GM18867 (cell line): ENCODE data around the gene RAP1A.
"Not testable (repeated sequence)": the region's sequence is repeated elsewhere in the genome, so short reads cannot be mapped to it uniquely, and the experiment has no call there.

ENCODE experiments used
- ATAC-seq: cut with Tn5 transposase; IDR thresholded peaks from one replicate; pipeline ENCODE4 v1.9.1; 2021; ENCODE audit warnings: mild to moderate bottlenecking, moderate library complexity; ENCODE audit not compliant: unreplicated experiment

Gene RAP1A

DNA sequence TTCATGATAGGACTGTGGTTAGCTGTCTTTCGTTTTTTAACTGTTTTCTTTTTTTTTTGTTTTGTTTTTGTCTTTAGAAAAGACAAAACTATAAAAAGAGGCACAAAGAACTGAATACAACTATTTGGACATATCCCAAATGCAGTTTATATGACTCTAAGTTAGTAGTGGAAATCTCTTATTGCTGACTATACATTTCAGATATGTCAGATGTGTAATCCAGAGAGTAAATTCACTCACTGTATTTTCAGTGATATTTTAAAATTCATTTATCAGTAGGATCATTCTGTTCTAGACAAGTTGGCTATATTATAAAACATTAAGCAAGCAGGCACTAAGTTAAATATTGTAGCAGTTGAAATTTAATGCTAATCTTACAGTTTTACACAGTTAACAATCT is 5.7 kb downstream of the RAP1A start:
- ATAC-seq, result no peak

DNA sequence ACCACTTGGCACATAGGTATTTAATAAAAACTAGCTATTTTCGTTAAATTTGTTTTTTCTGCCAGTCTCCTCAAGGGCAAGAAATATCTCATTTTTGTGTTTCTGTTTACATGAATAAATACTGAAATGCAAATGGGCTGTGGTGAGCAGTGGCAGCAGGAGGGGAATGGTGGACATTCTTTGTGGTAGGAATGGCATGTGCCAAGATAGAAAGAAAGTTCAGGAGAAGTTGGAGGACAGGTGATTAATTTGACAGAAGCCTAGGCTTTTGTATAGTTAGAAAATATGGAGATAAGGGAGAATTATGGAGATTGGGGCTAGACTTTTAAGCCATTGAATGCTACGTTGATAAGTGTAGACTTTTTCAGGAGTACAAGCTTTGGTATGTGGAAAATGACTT is 8.6 kb downstream of the RAP1A start:
- no peak for ATAC-seq

DNA sequence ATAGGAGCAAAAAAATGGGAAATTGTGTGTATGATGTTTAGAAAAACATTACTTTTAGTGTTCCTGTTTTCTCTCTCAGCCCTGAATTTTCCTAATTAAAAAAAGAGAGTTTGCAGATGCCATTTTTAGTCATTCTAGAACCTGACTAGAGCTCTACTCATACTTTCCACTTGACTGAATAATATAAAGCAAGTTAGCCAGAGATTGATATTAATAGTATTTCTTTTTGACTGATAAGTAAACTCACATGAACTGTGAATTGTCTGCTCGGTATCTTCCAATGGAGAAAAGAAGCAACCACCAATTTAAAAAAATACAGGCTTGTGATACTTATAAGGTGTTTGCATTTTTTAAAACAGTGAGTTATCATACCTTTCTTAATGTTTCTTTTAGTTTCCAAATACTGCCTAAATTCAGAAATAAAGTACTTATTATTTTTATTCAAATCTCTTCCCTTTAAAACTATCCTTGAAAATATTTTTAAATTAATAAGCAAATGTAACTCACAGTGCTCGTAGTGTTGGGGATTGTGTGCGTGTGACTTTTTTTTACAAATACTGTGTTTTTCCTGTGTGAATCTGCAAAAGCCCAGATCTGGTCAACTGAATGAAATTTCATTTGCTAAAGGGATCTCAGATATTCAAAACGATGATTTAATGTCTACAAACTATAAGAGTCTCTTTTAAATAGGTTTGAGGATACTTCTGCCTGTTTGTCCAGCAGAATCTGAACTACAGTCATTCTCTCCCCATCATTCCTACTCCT is 9.8 kb downstream of the RAP1A start:
- no peak for ATAC-seq

DNA sequence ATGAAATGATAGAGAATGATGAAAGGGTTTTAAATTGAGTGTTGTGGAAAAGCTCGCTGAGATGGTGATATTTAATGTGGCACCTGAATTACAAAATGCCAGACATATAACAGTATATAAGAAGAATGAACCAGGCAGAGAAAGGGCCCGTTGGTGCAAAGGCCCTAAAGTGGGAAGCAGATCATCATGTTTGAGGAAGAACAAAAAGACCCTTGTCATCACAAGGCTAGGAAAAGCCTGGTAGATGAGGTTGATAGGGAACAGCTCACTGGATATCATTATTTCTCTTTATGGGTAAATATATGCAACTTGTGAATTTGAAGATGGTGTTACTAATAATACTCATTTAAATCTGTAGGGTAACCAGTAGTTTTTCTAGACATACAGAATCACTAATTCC is 11.0 kb downstream of the RAP1A start:
- ATAC-seq, result no peak

DNA sequence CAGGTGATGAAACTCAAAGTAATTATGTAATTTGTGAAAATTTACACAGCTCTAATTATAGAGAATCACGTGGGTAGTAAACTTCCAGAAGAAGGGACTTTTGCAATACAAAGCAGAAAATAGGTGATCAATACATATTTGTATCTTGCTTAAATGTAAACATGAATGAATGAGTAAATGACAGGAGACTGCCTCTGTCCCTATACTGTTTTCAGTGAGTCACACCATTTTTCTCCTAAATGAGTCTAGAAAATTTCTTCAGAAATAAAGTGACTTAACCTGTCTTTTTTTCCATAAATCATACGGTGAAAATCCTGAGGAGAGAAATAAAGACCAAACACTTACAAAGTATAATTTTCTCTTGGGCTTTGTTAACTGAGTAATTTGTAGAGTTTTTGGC is 11.9 kb downstream of the RAP1A start:
- ATAC-seq, result no peak

DNA sequence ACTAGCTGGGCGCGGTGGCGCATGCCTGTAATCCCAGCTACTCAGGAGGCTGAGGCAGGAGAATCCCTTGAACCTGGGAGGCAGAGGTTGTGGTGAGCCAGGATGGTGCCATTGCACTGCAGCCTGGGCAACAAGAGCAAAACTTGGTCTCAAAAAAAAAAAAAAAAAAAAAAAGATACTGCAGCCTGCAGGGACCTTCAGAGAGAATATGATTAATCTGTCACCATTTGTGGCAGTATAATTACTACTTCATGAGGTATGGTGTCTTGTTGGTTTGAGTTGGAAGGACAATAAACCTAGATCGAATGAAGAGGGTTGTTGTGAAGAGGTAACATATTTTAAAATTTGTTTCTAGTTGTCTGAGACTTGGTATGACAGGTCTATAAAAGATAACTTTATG is 13.2 kb downstream of the RAP1A start:
- not testable (repeated sequence) for ATAC-seq

DNA sequence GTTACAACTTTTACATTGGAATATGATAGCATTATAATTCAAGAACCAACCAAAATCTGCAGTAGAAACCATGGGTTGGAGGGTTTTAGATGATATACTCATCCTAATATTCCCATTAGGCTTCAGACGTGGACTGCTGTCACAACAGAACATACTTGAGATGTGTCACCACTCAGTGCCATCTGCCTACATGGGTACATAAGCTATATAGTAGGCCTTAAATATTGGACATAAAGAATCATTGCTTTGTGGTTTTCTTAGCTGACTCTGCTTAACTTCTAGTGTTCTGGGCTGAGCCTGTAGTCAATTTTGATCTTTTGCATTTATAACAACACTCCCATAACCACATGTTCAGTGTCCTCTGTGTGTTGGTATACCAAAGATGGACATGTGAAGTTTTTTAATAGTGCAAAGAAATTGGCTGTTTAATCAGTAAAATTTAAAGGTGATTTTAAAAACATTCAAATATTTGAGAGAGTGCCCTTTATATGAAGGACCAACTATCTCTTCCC is 14.2 kb downstream of the RAP1A start:
- ATAC-seq, result no peak

DNA sequence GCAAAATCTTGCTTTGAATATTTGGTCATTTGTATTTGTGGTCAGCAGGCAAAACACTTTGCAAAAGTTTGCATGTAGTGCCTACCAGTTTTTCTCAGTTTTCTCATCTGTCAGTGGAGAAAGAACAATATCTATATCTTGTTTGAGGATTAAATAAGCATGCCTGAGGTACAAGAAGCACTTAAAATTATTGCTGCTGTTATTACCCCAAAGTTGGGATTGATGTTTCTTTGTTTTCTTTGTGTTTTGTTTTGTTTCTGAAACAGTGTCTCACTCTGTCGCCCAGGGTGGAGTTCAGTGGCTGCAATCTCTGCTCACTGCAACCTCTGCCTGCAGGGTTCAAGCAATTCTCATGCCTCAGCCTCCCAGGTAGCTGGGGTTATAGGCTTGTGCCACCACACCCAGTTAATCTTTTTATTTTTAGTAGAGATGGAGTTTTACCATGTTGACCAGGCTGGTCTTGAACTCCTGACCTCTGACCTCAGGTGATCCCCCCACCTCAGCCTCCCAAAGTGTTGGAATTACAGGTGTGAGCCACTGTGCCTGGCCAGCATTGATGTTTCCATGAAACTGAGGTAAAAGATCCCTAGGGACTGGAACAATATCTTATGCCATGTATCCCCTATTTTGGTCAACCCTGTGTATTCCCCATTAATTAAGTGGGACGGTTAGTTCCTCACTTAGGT is 15.9 kb downstream of the RAP1A start:
- no peak for ATAC-seq

DNA sequence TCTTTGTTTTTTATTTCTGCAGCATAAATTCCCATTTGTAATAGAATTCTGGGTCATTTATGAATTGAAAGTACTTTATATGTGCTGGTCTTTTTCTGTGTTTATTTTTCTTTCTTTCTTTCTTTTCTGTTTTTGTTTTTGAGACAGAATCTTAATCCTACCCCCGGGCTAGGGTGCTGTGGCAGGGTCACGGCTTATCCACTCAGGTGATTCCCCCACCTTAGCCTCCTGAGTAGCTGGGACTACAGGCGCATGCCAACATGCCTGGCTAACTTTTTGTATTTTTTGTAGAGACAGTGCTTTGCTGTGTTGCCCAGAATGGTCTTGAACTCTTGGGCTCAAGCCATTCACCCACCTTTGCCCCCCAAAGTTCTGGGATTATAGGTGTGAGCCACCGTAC is 18.7 kb downstream of the RAP1A start:
- ATAC-seq, result no peak

DNA sequence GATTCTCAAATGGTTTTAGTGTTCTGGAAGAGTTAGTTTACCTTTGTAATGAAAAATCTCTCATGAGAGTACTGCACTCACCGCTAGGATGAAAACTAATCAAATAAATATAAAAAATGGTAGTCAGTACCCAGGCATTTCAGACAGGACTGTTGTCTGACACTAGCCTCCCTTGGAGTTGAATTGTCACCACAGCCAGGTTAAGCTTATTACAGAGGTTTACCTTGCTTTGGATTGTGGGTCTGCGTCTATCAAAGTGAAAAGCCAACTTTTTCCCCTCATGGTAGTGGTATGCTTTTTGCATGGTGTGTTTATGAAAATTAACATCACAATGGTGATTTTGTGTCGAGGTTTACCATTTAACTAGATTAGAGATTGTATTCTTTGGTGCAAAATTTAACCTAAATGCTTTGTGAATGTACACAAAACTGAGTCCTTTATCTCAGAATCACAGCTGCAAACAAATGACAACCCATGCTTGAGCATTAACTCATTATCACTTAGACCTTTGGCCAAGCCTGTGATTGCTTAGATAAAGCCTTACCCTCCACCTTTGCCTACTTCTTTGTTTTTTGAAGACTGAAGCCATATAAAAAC is 20.1 kb downstream of the RAP1A start:
- ATAC-seq, result no peak

DNA sequence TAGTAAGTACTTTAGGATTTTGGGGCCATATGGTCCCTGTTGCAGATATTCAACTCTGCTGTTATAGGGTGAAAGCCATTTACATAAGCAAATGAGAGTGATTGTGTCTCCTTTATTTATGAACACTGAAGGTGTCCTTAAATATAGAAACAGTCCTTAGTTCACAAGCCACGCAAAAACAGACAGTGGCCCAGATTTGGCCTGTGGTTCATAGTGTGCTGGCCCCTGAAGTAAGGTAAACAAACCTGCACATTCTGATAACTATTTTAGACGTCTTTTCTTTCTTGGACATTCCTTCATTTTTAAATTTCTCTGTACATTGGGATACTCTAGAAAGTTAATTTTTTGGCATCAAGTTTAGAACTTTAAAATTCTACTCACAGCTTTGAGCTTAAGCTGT is 23.5 kb downstream of the RAP1A start:
- ATAC-seq, result no peak

DNA sequence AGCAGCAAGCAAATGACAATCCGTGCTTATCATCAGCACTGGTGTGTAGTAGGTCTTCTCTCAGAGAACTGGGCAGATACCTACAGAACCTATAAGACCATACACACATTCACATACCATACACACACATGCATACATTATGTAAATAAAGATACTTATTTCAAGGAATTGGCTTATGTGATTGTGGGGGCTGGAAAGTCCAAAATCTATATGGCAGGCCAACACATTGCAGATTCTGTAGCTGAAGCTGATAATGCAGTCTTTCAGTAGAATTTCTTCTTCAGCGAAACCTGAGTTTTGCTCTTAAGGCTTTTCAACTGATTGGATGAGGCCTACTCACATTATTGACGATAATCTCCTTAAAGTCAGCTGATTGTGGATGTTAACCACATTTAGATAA is 24.1 kb downstream of the RAP1A start:
- ATAC-seq, result no peak

DNA sequence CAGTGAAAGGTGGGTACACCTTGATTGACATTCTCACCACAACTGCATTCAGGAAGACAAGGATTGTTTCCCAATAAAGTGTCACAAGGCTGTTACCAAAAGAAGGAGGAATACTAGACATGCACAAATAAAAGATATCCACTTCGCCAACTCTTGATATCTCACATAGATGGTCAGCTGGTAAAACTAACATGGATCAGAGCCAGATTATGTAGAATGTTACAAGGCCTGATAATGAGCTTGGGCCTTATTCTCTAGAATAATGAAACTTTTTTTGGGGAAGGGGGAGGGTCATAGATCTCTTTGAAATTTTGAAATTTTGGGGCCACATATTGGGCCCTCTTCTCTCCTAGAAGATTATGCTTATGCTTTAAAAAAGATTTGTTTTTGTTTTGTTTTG is 24.9 kb downstream of the RAP1A start:
- no peak for ATAC-seq

DNA sequence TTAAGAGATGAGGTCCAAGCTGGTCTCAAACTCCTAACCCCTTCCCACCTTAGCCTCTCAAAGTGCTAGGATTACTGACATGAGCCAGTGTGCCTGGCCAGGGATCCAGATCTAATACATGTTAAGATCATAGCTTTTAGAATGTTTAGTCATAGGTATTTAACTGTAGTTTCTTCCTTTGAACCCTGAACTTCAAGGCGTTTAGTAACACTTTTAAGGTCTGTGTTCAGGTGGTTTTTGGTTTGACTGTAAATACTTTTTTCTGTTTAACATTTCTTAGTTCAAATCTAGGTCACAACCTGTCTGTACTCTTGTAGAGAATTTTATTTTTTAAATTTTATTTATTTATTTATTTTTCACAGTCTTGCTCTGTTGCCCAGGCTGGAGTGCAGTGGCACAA is 28.1 kb downstream of the RAP1A start:
- ATAC-seq, result no peak

DNA sequence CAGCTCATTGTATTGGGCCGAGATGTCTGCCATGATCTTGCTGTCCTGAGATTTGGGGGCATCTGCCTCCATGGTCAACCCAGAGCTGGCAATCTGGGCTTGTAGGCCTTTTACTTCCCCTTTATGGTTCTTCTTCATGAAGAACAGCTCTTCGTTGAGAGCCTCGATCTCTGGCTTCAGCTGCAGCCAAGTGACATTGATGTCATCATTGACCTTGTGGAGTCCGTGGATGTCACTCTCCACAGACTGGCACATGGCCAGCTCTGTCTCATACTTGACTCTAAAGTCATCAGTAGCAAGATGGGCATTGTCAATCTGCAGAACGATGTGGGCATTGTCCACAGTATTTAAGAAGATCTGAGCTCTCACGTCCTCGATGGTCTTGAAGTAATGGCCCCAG is 29.2 kb downstream of the RAP1A start:
- no peak for ATAC-seq

DNA sequence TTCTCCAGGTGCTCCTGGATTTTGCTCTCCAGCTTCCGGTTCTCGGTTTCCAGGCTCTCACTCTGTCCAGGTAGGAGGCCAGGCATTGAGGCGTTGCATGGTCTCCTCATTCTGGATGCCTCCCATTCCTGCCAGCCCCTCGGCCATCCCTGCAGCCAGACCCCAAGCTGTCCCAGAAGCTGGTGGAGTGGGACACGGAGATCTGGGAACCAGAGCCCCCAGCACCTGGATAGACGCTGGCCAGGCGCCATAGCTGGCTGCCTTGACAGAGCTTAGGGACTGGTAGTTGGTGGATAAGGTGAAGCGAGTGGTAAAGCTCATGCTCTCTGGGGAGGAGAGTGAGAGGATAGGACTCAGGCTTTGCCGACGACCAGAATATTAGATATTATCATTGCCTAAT is 29.6 kb downstream of the RAP1A start:
- no peak for ATAC-seq

DNA sequence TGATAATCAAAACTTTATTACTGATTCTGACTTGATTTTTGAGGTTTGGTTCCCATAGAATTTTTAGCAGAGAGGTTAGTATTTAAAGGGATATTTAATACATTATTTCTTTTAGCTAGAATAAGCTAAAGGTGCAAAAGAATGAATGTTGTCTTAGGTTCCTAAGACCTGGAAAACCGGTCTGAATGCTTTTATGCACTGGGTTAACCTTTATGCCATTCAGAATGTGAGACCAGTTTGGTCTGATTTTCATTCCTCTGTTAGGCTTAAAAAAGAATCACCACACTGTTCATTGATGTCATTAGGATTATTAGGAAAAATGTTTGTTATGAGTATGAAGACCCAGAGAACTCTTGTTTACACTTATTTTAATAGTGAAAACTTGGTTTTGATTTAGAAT is 30.1 kb downstream of the RAP1A start:
- no peak for ATAC-seq

DNA sequence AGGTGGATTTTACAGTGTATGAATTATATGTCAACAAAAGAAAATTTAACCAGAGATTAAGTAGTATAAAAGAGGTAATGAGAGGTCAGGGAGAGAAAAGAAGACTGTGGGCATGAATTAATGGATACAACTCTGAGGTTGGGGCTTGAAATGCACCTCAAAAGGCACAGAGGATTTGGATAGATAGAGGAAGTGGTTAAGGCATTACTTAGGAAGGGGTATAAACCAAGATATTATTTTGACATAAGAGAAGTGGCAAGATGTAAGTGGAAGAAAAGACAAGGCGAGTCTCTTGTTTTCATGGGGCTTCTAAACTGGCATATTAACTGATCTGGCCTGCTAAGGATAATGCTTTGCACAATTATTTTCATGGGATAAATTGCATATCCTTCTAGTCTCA is 34.1 kb downstream of the RAP1A start:
- ATAC-seq, result no peak

DNA sequence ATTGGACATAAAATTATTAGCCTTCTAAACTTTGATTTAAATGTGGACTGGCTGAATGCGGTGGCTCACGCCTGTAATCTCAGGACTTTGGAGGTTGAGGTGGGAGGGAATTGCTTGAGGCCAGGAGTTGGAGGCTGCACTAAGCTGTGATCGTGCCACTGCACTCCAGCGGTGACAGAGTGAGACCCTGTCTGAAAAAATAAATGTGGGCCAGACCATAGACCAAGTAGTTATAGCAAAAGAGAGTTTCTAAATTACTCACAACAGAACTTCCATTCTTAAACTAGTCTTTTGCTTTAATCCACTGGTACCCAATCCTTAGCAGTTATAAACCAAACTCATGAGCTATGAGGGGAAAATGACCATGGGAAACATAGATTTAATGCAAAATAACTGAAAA is 35.2 kb downstream of the RAP1A start:
- ATAC-seq, result no peak

DNA sequence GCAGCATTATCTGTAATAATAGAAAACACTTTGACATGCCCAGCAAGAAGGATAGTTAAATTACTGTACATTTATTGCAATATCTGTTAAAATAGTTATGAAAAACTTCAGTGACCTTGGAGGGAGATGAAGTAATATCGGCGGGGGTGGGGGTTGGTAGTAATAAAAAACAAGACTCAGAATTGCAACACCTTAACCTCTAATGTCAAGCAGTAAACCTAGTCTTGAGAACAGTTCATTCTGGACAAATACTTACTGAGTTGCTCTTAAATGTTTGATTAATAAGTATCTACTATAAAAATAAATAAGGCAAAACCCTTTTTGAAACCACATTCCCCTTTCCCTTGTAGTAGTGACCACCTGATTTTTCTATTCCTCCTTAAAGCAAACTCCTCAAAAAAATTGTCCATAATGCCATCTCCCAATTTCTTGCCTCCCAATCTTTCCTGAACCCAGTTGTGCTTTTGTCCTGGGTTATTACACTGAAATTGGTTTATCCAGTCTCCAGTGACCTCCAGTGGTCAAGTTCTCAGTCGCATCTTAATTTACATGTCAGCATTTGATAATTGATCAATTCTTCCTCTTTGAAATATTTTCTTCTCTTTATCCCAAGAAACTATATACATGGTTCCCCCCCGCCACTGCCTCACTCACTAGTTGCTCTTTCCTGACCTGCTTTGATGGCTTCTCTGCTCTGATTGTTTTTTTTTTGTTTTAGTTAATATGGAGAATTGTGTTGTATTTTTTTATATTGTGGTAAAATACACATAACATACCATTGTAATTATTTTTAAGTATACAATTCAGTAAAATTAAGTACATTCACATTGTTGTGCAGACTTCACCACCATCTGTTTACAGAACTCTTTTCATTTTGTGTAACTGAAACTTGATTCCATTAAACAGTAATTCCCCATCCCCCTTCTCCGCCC is 36.8 kb downstream of the RAP1A start:
- no peak for ATAC-seq

DNA sequence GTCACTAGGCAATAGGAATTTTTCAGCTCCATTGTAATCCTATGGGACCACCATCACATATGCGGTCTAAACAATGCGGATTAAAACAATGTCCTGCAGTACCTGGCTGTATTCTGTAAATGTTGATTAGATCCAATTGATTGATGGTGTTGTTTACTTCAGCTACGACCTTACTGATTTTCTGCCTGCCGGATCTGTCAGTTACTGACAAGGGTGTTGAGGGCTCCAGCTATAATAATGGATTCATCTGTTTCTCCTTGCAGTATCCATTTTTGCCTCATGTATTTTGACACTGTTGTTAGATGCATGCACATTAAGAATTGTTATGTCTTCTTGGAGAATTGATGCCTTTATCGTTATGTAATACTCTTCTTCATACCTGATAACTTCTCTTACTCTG is 39.0 kb downstream of the RAP1A start:
- ATAC-seq, result no peak
